Measurements from ENCODE around the gene COG3.
"Not testable (repeated sequence)": the region's sequence is repeated elsewhere in the genome, so short reads cannot be mapped to it uniquely, and the experiment has no call there.

COG3 gene

GRCh38 chr13:45422731-45423292 is 41.9 kb upstream of the COG3 start:
- Mint-ChIP-seq H3K36me3 (ENCODE audit: low read depth) (no peaks in the 10 kb centered on the region), H3K9me3 (no peaks in the 10 kb centered on the region), H3K27ac (no peak overlapping the region), H3K4me1 (peaks cover 14% of the 10 kb centered on the region), H3K4me3 (no peak overlapping the region), H3K27me3 (ENCODE audit: low read depth) (peaks cover 5% of the 10 kb centered on the region)
- TF ChIP-seq CTCF (IDR thresholded peaks at IDR 0.05; ENCODE audit: unreplicated experiment in 3 of 3) = no peak

GRCh38 chr13:45426056-45426841 is 38.5 kb upstream of the COG3 start:
- H3K36me3 Mint-ChIP-seq (ENCODE audit: low read depth) = not testable (repeated sequence)
- H3K4me1 Mint-ChIP-seq = peaks cover 10% of the 10 kb centered on the region

GRCh38 chr13:45432737-45433380 is 31.9 kb upstream of the COG3 start:
- no peak for TF ChIP-seq CTCF (IDR thresholded peaks at IDR 0.05; ENCODE audit: unreplicated experiment in 3 of 3)

More at GRCh38 chr13:45426056-45426841, 38.5 kb upstream of the COG3 start:
- H3K27ac Mint-ChIP-seq = peak overlapping the region in 2 of 3 experiments; percentile 15 to 58
- H3K27me3 Mint-ChIP-seq (ENCODE audit: low read depth); H3K9me3 Mint-ChIP-seq: not testable (repeated sequence)
- H3K4me3 Mint-ChIP-seq = peak overlapping the region in 1 of 3 experiments; percentile 54

GRCh38 chr13:45433381-45433790 is 31.4 kb upstream of the COG3 start:
- Mint-ChIP-seq H3K4me3 (no peak overlapping the region), H3K9me3 (no peaks in the 10 kb centered on the region), H3K36me3 (ENCODE audit: low read depth) (no peaks in the 10 kb centered on the region), H3K4me1 (peaks cover 6% of the 10 kb centered on the region), H3K27me3 (ENCODE audit: low read depth) (peaks cover 9% of the 10 kb centered on the region), H3K27ac (peak overlapping the region in 2 of 3 experiments; percentile 26 to 46)
- no peak for TF ChIP-seq CTCF (IDR thresholded peaks at IDR 0.05; ENCODE audit: unreplicated experiment in 3 of 3)

More at GRCh38 chr13:45432737-45433380, 31.9 kb upstream of the COG3 start:
- Mint-ChIP-seq H3K4me3 (no peak overlapping the region), H3K27me3 (ENCODE audit: low read depth) (peaks cover 9% of the 10 kb centered on the region), H3K27ac (peak overlapping the region in 2 of 3 experiments; percentile 26 to 46), H3K9me3 (no peaks in the 10 kb centered on the region), H3K36me3 (ENCODE audit: low read depth) (no peaks in the 10 kb centered on the region), H3K4me1 (peaks cover 6% of the 10 kb centered on the region)

- Mint-ChIP-seq H3K9me3 (no peaks in the 10 kb centered on the region), H3K36me3 (ENCODE audit: low read depth) (no peaks in the 10 kb centered on the region), H3K27ac (no peak overlapping the region), H3K27me3 (ENCODE audit: low read depth) (peaks cover 9% of the 10 kb centered on the region), H3K4me1 (peaks cover 6% of the 10 kb centered on the region), H3K4me3 (no peak overlapping the region)
- no peak for TF ChIP-seq CTCF (IDR thresholded peaks at IDR 0.05; ENCODE audit: unreplicated experiment in 3 of 3)
Observed at GRCh38 chr13:45434556-45435371, 30.0 kb upstream of the COG3 start.

- Mint-ChIP-seq H3K9me3 (no peaks in the 10 kb centered on the region), H3K4me3 (no peak overlapping the region), H3K27me3 (ENCODE audit: low read depth) (peaks cover 9% of the 10 kb centered on the region), H3K36me3 (ENCODE audit: low read depth) (no peaks in the 10 kb centered on the region), H3K4me1 (peaks cover 17% of the 10 kb centered on the region), H3K27ac (no peak overlapping the region)
- no peak for TF ChIP-seq CTCF (IDR thresholded peaks at IDR 0.05; ENCODE audit: unreplicated experiment in 3 of 3)
Observed at GRCh38 chr13:45436332-45436731, 28.4 kb upstream of the COG3 start.
